Measurements from ENCODE around the gene OPRL1.

DNA sequence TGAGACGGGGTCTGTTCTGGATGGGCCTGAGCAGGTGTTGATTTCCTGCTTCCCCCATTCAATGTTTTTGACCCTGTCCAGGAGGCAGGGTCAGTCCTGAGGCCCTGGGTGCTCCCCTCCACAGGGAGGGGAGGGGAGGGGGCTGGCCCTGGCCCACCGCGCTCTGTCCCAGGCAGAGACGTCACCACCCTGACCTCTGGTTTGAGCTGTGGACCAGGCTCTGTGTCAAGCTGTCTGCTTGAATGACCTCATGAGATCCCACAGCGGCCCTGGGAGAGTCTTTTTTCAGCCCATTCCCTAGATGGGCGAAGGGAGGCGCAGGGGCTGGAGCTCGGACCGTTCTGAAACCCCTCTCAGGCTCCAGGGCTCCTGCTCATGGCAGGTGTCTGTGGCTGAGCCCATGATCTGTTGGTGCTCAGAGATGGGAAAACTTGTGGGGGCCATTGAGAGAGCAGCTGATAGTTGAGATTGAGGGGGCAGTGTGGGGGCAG lies 13.2 kb downstream of the OPRL1 start:
- TF ChIP-seq, protein P1, sequence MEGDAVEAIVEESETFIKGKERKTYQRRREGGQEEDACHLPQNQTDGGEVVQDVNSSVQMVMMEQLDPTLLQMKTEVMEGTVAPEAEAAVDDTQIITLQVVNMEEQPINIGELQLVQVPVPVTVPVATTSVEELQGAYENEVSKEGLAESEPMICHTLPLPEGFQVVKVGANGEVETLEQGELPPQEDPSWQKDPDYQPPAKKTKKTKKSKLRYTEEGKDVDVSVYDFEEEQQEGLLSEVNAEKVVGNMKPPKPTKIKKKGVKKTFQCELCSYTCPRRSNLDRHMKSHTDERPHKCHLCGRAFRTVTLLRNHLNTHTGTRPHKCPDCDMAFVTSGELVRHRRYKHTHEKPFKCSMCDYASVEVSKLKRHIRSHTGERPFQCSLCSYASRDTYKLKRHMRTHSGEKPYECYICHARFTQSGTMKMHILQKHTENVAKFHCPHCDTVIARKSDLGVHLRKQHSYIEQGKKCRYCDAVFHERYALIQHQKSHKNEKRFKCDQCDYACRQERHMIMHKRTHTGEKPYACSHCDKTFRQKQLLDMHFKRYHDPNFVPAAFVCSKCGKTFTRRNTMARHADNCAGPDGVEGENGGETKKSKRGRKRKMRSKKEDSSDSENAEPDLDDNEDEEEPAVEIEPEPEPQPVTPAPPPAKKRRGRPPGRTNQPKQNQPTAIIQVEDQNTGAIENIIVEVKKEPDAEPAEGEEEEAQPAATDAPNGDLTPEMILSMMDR (IDR thresholded peaks at IDR 0.05), result no peak
- TF ChIP-seq POLR2A (IDR thresholded peaks at IDR 0.05), result no peak

Data from tibial nerve (tissue), 3 donors.